ENCODE results near the gene GRIFIN. TPM values are rescaled to one million over a fixed set of nuclear protein-coding genes. Genes with fewer than 3 reads are reported as not detected.

GRIFIN gene
- total RNA-seq, 1 donor, result not detected

DNA sequence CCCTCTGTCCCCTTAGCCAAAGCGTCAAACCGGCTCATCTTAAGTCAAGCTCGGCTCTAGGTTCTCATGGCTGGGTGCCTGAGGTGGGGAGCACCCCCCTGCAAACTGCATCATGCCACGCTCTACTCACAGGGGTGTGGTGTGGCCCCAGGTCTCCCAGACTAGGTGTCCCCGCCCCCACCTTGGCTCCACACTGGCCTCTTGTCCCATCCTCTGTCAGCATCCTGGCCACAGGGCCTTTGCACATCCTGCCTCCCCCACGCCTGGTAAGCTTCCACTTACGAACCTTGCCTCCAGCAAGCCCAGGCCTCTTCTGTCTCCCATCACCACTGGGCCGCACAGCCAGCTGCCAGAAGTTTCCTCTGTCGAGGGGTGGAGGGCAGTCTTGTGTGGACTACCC lies 20.2 kb upstream of the GRIFIN start:
- Histone ChIP-seq H3K4me3 (ENCODE audit: low read length) (no peak overlapping the region), H3K9me3 (ENCODE audit: low read depth, low read length) (no peaks in the 10 kb centered on the region), H3K27me3 (ENCODE audit: insufficient read depth, low read length) (peaks cover 2% of the 10 kb centered on the region), H3K4me1 (ENCODE audit: insufficient read depth, low read length) (no peaks in the 10 kb centered on the region)

DNA sequence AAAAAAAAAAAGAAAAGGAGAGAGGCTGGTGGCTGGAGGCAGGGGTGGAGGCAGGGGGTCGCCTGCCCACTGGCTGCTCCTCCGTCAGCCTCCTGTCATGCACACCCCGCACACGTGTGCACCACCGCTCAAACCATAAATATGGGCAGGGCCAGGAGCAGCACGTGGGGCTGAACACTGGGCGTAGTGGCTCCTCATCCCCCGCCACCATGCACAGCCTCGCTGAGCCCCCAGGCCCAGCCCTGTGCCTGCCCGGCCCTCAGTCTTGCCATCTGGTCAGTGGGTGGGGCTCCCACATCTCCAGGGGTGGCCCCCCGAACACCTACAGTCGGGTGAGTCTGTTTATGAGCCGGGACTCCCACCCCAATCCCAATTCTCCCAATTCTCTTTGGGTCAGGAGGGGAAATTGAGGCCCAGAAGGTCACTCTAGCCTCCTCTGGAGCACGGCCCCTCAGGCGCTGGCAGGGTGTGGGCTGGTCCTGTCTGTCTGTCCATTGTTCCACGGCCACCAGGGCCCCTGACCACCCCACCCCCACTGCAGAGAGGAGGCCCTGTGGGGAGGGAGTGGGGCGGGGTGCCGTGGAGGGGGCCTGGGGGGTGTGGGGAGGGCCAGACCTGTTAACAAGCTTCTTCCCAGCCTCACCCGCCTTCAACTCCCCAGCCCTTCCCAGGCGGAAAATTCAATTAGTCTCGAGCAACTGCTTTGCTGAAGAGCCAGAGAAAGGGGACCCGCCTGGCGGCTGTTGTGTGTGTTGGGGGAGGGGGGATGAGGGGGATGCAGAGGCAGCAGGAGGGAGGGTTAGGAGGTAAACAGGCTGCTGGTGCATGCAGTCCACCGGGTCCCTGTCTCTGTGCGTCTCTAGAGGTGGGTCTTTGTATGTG lies 19.5 kb upstream of the GRIFIN start:
- Histone ChIP-seq H3K4me1 (ENCODE audit: insufficient read depth, low read length) (no peaks in the 10 kb centered on the region), H3K27me3 (ENCODE audit: insufficient read depth, low read length) (peaks cover 2% of the 10 kb centered on the region), H3K9me3 (ENCODE audit: low read depth, low read length) (no peaks in the 10 kb centered on the region), H3K4me3 (ENCODE audit: low read length) (no peak overlapping the region)

DNA sequence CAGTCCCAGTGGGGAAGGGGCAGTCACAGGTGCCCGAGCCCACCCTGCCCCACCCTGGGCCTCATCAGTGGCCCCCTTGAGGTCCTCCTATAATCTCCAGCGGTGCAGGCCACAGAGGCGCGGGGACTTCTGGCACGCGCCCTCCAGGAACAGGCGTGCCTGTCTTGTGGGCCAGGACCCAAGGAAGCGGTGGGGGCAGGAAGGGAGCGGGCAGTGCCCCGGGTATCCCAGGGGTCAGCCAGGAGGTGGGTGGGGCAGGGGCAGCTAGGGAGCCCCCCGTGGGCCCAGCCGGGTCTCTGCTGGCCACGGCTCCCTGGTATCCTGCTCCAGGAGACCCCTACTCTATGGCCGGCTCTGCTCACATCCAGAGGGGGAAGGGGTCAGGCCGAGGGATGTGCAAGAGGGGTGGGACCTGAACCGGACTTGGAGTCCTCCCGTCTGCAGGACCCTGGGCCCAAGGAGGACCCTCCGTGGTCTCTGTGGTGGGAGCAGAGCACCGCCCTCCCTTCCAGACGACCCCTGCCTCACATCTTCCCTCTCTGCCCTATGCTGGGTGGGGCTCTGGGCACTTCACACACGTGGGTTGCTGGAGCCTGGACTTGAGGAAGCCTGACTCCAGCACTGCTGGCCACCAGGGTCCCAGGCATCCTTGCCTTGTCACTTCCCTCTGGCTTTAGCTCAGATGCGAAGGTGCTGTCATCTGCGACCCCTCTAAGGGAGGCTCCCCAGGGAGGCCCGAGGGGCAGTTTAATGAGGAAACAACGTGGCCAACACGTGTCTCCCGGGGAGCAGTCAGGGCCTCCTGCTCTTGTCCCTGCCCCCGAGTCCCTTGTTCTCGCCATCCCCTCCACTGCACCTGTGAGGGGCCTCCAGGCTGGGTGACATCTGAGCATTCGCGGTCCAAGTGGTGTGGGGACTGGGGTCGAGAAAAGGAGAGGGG lies 18.3 kb upstream of the GRIFIN start:
- Histone ChIP-seq H3K4me3 (ENCODE audit: low read length) (no peak overlapping the region), H3K27me3 (ENCODE audit: insufficient read depth, low read length) (peaks cover 2% of the 10 kb centered on the region), H3K9me3 (ENCODE audit: low read depth, low read length) (no peaks in the 10 kb centered on the region), H3K4me1 (ENCODE audit: insufficient read depth, low read length) (no peaks in the 10 kb centered on the region)

DNA sequence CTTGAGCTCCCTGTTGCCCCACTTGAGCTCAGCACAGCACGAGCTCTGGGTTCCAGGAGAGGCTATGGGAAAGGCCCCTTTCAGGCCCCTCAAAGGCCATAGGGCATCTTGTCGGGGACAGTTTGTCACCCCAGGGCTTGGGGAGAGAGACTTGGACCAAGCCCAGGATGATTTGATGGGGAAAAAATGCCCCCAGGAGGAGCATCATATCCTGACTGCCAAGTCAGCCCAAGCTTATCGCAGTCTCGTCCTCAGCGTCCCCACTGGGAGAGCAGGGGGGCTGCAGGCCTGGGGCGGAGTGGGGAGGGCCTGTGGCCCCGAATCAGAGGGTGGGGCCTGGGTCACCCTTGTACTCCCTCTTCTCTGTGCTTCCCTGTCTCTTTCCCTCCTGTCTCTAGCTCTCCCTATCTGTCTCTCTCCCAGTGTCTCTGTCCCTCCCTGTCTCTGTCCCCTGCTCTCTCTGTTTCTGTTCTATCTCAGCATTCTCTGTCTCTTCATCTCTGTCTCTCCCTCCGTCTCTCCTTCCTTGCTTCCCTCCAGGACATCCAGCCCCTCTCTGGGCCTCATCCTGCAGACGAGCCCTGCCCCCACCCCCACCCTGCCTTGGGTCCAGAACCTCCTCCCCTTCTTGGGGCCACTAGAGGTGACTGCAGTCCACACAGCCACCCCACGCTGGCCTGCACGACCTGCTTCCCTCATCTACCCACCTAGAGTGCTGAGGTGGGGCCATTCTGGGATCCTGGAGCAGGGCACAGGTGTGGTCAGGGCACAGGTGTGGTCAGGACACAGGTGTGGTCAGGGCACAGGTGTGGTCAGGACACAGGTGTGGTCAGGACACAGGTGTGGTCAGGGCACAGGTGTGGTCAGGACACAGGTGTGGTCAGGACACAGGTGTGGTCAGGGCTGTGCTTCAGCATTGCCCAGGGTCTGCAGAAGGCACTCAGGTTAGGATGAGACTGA lies 17.3 kb upstream of the GRIFIN start:
- H3K9me3 ChIP-seq (ENCODE audit: low read depth, low read length), result no peaks in the 10 kb centered on the region
- H3K27me3 ChIP-seq (ENCODE audit: insufficient read depth, low read length), result peaks cover 2% of the 10 kb centered on the region
- H3K4me3 ChIP-seq (ENCODE audit: low read length), result no peak overlapping the region
- no peaks in the 10 kb centered on the region for H3K4me1 ChIP-seq (ENCODE audit: insufficient read depth, low read length)

DNA sequence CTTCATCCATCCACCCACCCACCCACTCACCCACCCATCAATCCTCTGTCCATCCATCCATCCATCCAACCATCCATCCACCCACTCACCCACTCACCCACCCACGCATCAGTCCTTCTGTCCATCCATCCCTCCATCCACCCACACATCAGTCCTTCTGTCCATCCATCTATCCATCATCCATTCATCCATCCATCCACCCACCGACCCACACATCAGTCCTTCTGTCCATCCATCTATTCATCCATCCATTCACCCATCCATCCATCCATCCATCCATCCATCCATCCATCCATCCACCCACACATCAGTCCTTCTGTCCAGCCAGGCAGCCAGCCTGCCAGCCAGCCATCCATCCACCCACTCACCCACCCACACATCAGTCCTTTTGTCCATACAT lies 15.8 kb upstream of the GRIFIN start:
- no peaks in the 10 kb centered on the region for H3K27me3 ChIP-seq (ENCODE audit: insufficient read depth, low read length)
- H3K4me3 ChIP-seq (ENCODE audit: low read length), result no peak overlapping the region
- H3K4me1 ChIP-seq (ENCODE audit: insufficient read depth, low read length), result no peaks in the 10 kb centered on the region
- no peaks in the 10 kb centered on the region for H3K9me3 ChIP-seq (ENCODE audit: low read depth, low read length)

DNA sequence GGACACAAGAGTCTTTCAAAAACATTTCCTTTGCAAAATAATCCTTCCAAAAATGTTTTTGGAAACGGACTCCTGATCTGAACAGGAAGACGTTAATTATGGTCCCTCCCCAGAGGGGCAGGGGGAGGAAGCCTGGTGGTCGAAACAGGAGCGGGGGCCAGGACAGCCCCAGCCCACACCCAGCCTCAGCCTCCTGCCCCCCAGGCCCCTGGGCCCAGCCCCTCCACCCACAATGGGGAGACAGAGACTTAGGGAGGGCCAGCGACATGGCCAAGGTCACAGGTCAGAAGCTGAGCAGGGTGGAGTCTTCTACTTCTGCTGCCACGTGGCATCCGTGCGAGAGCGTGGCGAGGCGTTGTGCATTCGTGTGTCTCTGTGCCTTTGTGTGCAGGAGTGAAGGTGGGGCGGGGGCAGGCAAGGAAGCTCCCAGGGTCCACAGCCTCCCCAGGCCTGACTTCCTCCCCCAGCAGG lies 14.0 kb upstream of the GRIFIN start:
- H3K4me3 ChIP-seq (ENCODE audit: low read length), result no peak overlapping the region
- H3K27me3 ChIP-seq (ENCODE audit: insufficient read depth, low read length), result no peaks in the 10 kb centered on the region
- H3K9me3 ChIP-seq (ENCODE audit: low read depth, low read length), result no peaks in the 10 kb centered on the region
- H3K4me1 ChIP-seq (ENCODE audit: insufficient read depth, low read length), result no peaks in the 10 kb centered on the region

DNA sequence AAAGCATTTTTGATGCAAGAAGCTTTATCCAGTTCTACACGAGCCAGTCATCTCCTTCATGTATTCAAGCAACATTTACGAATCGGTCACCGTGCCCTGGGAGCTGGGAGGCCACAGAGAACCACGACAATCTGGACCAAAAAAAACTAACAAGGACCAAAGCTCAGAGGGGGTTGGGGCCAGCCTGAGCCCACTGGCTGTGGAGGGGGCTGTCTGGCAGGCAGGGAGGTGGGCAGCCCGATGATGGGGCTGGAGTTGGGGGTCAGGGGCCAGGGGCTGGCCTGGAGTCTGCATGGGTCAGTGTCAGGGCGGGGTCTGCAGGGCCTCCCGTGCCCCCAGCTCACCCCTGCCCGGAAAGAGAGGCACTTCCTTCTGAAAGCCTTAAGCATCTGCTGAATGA lies 12.5 kb upstream of the GRIFIN start:
- Histone ChIP-seq H3K4me3 (ENCODE audit: low read length) (no peak overlapping the region), H3K27me3 (ENCODE audit: insufficient read depth, low read length) (no peaks in the 10 kb centered on the region), H3K4me1 (ENCODE audit: insufficient read depth, low read length) (no peaks in the 10 kb centered on the region), H3K9me3 (ENCODE audit: low read depth, low read length) (no peaks in the 10 kb centered on the region)

DNA sequence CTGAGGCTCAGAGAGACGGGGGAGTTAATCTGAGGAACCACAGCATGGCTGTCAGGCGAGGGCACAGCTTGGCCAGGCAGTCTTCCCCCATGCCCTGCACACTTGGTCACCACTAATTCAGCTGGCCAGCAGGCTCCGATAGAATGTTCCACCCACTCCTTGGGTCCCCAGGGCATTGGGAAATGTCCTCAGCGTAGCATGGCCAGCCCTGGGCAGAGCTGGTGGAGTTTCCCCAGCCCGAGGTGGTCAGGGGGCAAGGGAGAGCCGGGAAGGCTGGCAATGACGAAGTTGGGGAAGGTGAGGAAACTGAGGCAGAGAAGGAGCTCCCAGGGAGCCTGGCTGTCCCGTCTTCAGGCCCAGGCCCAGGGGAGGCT lies 12.1 kb upstream of the GRIFIN start:
- Histone ChIP-seq H3K27me3 (ENCODE audit: insufficient read depth, low read length) (no peaks in the 10 kb centered on the region), H3K9me3 (ENCODE audit: low read depth, low read length) (no peaks in the 10 kb centered on the region), H3K4me3 (ENCODE audit: low read length) (no peak overlapping the region), H3K4me1 (ENCODE audit: insufficient read depth, low read length) (no peaks in the 10 kb centered on the region)

DNA sequence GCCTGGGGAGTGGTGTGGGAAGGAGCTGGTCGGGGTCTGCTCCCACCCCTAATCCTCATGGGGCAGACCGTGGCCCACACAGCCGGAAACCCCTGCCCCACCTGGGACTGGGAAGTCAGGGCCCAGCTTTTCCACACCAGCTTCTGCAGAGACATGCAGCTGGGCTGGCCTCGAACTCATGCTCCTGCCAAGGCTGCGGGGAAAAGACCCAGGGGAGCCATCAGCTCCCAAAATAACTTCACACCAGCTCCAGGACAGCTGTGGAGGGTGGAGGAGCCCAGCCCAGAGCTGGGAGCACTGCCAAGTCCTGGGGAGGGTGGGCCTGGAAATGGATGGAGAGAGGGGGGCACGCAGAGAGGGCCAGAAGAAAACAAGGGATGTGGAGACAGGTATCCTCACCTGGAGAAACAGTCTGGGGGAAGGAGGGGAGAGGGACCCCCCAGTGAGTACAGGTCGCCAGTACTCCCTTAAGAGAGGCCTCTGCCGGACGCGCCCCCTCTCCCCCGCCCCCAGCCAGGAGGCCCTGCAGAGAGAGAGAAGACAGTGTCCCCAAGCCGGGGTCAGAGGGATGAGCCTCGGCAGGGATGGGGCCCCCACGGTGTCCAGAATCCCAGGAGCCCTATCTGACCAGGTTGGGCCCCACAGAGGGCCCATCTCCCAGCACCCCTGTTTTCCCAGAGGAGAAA lies 11.5 kb upstream of the GRIFIN start:
- H3K4me3 ChIP-seq (ENCODE audit: low read length), result no peak overlapping the region
- H3K9me3 ChIP-seq (ENCODE audit: low read depth, low read length), result no peaks in the 10 kb centered on the region
- H3K27me3 ChIP-seq (ENCODE audit: insufficient read depth, low read length), result no peaks in the 10 kb centered on the region
- no peaks in the 10 kb centered on the region for H3K4me1 ChIP-seq (ENCODE audit: insufficient read depth, low read length)

DNA sequence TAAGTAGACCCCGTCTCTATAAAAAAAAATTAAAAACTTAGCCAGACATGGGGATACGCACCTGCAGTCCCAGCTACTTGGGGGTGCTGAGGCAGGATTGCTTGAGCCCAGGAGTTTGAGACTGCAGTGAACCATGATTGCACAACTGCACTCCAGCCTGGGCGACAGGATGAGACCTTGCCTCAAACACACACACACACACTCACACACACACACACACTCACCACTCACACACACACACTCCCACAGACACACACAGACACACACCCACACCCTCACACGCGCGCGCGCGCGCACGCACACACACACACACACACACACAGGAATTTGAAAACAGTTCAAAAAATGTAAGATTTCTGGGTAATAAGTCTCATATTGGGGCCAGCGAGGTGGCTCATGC lies 8.7 kb upstream of the GRIFIN start:
- Histone ChIP-seq H3K27me3 (ENCODE audit: insufficient read depth, low read length) (no peaks in the 10 kb centered on the region), H3K4me3 (ENCODE audit: low read length) (no peak overlapping the region), H3K9me3 (ENCODE audit: low read depth, low read length) (no peaks in the 10 kb centered on the region), H3K4me1 (ENCODE audit: insufficient read depth, low read length) (no peaks in the 10 kb centered on the region)

DNA sequence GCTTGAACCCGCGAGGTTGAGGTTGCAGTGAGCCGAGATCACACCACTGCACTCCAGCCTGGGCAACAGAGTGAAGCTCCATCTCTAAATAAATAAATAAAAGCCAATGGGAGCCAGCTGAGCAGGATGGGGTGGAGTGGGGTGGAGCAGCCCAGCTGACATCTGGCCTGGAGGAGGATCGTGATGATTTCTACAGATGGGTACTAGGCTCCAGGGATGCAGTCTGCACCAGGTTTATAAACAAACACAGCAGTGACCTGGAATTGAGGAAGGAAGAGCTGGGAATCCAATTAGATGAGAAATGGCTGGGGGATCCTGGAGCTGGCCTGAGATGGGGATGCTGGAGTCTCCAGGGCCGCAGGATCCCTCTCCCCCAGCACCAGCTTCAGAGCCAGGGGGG lies 7.3 kb upstream of the GRIFIN start:
- H3K4me3 ChIP-seq (ENCODE audit: low read length), result no peak overlapping the region
- no peaks in the 10 kb centered on the region for H3K27me3 ChIP-seq (ENCODE audit: insufficient read depth, low read length)
- no peaks in the 10 kb centered on the region for H3K9me3 ChIP-seq (ENCODE audit: low read depth, low read length)
- no peaks in the 10 kb centered on the region for H3K4me1 ChIP-seq (ENCODE audit: insufficient read depth, low read length)

DNA sequence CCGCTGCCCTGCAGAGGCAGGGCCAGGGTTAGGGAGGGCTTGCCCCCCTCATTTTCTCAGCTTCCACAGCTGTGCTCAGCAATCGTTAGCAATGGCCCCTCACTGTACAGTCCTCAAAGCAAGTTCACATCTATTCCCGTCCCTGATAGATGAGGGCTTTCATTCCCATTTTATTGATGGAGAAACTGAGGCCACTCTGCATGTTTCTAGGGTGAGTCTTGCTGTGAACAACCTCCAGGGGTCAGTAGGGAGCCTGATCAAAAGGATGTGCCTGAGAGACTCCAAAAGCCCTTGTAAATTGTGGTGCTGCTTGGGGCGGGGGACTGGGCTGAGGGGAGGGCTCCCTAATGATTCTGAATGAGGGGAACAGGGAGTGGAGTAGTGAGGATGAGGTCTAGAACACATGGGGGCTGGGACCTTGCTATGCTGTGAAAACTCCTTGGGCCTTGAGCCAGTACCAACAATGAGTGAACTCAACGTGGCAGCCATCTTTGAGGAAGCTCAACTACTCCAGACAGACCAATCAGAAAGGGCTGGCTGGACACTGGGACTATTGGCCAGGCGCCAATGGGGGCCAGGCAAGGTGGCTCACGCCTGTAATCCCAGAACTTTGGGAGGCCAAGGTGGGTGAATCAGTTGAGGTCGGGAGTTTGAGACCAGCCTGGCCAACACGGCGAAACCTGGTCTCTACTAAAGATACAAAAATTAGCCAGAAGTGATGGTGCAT lies 6.7 kb upstream of the GRIFIN start:
- peaks cover 5% of the 10 kb centered on the region for H3K4me1 ChIP-seq (ENCODE audit: insufficient read depth, low read length)
- no peak overlapping the region for H3K4me3 ChIP-seq (ENCODE audit: low read length)
- no peaks in the 10 kb centered on the region for H3K9me3 ChIP-seq (ENCODE audit: low read depth, low read length)
- no peaks in the 10 kb centered on the region for H3K27me3 ChIP-seq (ENCODE audit: insufficient read depth, low read length)

DNA sequence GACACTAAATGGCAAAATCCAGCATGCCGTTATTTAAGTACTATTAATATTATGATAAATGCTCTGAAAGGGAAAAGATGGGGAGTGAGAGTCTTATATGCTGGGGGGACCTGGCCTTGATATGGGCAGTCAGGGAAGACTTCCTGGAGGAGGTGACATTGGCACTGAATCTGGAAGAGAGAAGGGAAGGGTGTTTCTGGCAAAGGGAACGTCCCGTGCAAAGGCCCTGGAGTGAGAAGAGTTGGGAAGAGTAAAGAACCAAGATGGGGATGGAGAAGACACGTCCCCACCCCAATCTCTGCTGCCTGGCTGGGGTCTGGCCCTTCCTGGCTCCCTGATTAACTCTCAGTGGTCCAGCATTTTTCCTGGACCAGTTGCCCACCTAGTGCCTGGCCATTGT lies 5.0 kb upstream of the GRIFIN start:
- Histone ChIP-seq H3K4me1 (ENCODE audit: insufficient read depth, low read length) (peaks cover 13% of the 10 kb centered on the region), H3K27me3 (ENCODE audit: insufficient read depth, low read length) (no peaks in the 10 kb centered on the region), H3K4me3 (ENCODE audit: low read length) (no peak overlapping the region), H3K9me3 (ENCODE audit: low read depth, low read length) (no peaks in the 10 kb centered on the region)

DNA sequence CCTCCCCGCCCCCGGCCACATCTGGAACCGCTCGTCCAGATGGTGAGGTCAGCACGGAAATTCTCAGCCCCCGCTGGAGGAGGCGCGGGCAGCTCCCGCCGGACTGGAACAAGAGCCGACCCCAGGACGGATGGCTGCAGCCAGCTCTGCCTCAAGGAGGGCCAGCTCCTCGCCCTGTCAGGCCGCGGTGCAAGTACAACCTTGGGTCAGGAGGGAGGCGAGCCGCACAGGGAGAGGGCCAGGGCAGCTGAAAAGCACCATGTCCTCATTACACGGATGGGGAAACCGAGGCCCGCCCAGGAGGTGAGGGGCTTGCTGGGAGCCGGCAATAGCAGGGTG lies 3.8 kb upstream of the GRIFIN start:
- no peaks in the 10 kb centered on the region for H3K9me3 ChIP-seq (ENCODE audit: low read depth, low read length)
- H3K4me1 ChIP-seq (ENCODE audit: insufficient read depth, low read length), result peaks cover 13% of the 10 kb centered on the region
- no peaks in the 10 kb centered on the region for H3K27me3 ChIP-seq (ENCODE audit: insufficient read depth, low read length)
- no peak overlapping the region for H3K4me3 ChIP-seq (ENCODE audit: low read length)
